A204.1 (cell line): Measurements from ENCODE around the gene LAMA2.
"Not testable (repeated sequence)": the region's sequence is repeated elsewhere in the genome, so short reads cannot be mapped to it uniquely, and the experiment has no call there.

Experiments used
- FAIRE-seq: peaks from 2 replicates; lab custom pipeline; 2012; peaks lifted over from hg19 to GRCh38; lab: Jason Lieb, UNC

The LAMA2 gene

DNA sequence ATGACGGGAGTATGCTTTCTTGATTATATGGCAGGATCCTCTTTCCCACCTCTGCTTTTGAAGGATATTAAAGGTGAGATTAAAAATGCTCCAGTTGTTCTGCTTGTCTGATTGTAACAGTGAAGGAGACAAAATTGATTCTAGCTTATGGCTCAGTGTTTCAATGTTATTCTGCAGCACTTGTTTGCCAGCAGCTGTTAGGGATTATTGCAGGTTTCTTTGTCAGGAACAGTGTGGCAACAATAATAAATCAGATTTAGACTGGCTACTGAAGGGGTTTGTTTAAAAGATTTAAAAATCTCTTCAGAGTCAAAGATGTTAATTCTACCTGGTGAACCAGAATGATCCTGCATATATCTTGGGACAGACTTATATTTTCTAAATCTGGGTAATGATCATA lies 126.9 kb downstream of the LAMA2 start:
- FAIRE-seq = no peak

DNA sequence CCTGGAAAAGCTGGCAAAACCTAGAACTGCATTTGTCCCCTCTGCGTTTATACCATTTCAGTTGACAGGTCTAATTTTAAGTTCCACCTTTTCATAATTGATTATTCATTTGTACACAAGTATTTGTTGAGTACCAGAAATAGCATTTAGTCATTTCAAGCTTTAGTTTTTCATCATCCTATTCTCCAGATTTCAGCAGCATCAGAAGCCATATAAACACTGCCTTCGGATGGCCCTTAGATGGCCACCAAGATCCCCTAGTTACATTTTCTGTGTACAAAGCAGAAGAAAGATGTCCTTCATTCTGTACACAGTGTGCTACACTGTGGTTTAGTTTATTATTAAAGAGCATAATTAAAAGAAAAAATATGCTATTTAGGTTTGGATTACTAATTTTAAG lies 131.4 kb downstream of the LAMA2 start:
- no peak for FAIRE-seq

DNA sequence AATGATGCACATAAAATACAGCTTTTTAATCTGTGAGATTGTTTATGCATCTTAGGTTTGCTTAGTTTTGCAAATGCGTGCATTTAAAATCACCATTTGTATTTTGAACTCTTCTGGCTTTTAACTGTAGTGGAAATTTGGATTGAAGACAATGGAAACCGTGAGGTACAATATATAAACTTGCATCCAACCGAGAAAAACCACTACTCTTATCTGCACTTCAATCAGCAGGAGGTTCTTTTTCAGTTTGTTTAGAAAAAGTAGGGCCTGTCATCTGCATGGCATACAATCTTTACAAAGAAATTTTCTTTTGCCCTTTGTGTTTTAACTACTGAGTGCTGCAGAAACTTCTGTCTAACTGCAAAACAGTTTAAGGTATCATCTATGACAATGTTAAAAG lies 132.8 kb downstream of the LAMA2 start:
- FAIRE-seq = no peak

DNA sequence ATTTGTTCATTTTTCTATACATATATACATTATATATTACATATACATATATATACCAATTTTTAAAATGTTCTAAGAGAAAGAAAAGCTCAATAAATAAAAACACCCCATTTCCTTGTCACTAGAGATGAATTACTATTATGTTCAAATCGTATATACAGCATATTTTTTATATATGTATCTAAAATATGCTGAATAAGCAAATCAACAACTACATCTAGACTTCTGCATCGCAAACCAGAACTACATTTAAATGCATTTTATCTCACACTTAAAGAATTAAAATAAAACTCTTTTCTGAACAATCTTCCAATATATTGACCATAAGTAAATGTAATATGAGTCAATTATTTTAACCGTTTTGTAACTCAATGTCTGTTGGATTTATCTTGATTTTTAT lies 133.9 kb downstream of the LAMA2 start:
- peak; percentile 81 for FAIRE-seq

- FAIRE-seq = no peak
Observed at GRCh38 chr6:129022011-129022553, 139.1 kb downstream of the LAMA2 start.

DNA sequence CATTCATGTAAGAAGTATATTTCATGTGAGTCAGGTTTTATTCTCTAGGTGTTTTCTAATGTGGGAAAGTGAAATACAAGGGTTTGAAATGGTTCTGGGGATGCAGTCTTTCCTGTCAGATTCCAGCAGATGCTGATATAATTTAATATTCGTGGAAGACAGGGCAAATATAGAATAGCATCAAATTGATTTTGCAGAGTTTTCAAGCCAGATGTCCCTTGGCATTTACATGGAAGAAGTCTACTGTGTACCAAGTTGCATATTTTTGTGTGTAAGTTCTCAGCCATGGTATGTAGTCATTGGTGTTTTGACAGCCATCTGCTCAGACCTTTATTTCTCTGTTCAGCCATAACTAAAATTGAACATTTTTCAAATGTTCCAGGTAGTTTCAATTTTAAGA lies 143.7 kb downstream of the LAMA2 start:
- no peak for FAIRE-seq

GRCh38 chr6:129029778-129030177 lies 146.8 kb downstream of the LAMA2 start:
- no peak for FAIRE-seq

DNA sequence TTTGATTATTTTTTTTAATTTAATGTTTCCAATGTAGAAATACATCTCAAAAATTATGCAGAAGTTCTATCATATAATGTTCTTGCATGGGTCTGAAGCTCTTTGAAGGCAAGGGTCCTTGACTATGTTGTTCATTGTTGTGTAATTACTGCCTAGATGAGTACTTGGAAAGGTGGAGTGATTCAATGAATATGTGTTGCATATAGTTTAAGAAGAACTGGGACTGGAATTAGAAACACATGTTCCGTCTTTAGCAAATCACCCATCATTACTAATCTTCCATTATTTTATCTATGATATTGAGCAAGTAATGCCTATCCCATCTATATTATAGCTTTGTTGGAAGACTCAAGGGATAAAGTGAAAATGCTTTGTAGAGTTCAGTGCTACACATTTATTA lies 147.3 kb downstream of the LAMA2 start:
- FAIRE-seq = no peak

- no peak for FAIRE-seq
Observed at GRCh38 chr6:129031051-129031599, 148.2 kb downstream of the LAMA2 start.

- FAIRE-seq = no peak
Observed at GRCh38 chr6:129032602-129033001, 149.7 kb downstream of the LAMA2 start.

- no peak for FAIRE-seq
Observed at GRCh38 chr6:129033180-129033579, 150.2 kb downstream of the LAMA2 start.

- FAIRE-seq = no peak
Observed at GRCh38 chr6:129033581-129033980, 150.6 kb downstream of the LAMA2 start.

- FAIRE-seq = no peak
Observed at GRCh38 chr6:129041563-129041962, 158.6 kb downstream of the LAMA2 start.

GRCh38 chr6:129046526-129046925 lies 163.6 kb downstream of the LAMA2 start:
- no peak for FAIRE-seq

DNA sequence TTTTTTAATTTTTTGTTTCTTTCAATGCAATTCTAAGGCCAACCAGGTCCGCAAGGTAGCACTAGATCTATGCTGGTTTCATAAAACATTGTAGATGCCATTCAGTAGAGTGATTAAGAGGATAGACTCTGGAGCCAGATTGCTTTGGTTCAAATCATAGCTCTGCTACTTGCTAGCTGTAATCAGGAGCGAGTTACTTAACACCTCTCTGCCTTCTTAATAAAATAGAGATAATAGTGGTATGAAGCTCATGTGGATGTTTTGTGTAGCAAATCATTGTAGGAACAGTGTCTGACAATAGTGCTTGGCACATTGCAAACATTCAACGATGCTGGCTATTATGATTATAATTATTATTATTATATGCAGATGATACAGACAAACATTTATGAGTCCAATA lies 164.9 kb downstream of the LAMA2 start:
- no peak for FAIRE-seq

GRCh38 chr6:129050086-129050485 lies 167.1 kb downstream of the LAMA2 start:
- FAIRE-seq = no peak

GRCh38 chr6:129053143-129053542 lies 170.2 kb downstream of the LAMA2 start:
- FAIRE-seq = not testable (repeated sequence)

DNA sequence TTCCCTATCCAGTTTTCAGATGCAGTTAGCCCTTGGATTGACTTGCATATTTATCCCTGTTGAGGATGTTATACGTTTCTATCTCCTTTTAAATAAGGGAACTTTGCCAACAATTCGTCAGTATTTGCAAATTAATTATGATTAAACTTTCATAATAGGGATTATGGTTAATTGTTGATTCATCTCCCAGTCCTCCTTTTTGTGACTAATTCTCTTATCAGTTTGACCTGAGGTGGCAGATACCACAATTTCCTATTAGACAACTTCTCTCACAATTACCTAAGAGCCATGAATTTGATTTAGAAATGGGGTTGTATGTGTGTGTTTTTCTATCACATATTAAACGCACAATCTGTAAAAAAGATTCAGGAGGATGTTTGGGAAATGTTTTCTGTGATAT lies 172.9 kb downstream of the LAMA2 start:
- no peak for FAIRE-seq

GRCh38 chr6:129059650-129060049 lies 176.7 kb downstream of the LAMA2 start:
- no peak for FAIRE-seq

DNA sequence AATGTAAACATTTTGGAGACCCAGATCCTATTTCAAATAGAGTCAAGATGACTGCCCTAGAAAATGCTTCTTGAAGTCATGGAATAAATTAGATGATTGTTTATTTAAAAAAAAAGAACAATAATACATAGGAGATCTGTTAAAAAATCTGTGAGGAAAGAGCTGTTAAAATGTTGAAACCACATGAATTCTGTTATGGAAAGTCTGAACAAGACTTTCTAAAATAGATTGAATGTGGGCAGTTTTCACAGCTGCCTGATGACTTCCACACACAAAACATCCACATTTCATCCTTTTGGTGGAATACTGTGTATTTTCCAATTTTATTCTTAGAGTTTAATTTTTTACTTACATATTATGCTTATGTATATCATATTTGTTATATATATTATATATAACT lies 186.1 kb downstream of the LAMA2 start:
- FAIRE-seq = no peak

GRCh38 chr6:129073051-129073450 lies 190.1 kb downstream of the LAMA2 start:
- no peak for FAIRE-seq

- peak; percentile 34 for FAIRE-seq
Observed at GRCh38 chr6:129073691-129074395, 190.9 kb downstream of the LAMA2 start.

DNA sequence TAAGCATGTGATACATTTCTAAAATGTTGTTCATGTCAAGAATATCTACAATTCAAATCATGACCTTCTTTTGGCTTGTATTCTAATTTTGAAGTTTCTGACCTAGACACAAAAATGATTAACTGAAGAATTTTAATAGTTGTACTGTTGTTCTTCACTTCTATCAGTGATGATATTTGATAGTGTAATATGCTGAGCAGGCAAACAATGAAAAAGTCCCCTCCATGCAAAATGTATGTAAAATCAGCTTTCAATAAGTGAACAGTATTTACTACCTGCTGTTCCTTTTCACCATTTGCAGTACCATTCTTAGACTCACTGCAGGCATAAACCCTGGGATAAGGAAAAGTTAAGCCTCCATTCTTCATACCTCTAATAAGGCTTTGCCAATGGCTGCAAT lies 201.5 kb downstream of the LAMA2 start:
- no peak for FAIRE-seq

DNA sequence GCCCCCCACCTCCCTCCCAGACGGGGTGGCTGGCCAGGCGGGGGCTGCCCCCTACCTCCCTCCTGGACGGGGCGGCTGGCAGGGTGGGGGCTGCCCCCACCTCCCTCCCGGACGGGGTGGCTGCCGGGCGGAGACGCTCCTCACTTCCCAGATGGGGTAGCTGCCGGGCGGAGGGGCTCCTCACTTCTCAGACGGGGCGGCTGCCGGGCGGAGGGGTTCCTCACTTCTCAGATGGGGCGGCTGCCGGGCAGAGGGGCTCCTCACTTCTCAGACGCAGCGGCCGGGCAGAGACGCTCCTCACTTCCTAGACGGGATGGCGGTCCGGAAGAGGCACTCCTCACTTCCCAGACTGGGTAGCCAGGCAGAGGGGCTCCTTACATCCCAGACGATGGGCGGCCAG lies 205.5 kb downstream of the LAMA2 start:
- FAIRE-seq = not testable (repeated sequence)
